H54 (cell line): Measurements from ENCODE around the gene ALCAM.
A peak's percentile ranks its signal among the peaks of the same experiment; 100 is the strongest.

Source experiments
- DNase-seq: peaks from one replicate; pipeline ENCODE4 v3.0.0; 2011; ENCODE audit warnings: low spot score, mixed read lengths; ENCODE audit not compliant: insufficient read length
- FAIRE-seq: peaks from 3 replicates; lab custom pipeline; 2011; peaks lifted over from hg19 to GRCh38; lab: Jason Lieb, UNC
- POLR2A ChIP-seq: IDR thresholded peaks from 2 replicates; pipeline ENCODE4 v1.6.1; 2011; ENCODE audit warnings: low read depth, mild to moderate bottlenecking, low read length

Gene ALCAM

GRCh38 chr3:105456017-105456416 is 89.3 kb downstream of the ALCAM start:
- DNase-seq (no peak), FAIRE-seq (no peak)
- TF ChIP-seq POLR2A = no peak

DNA sequence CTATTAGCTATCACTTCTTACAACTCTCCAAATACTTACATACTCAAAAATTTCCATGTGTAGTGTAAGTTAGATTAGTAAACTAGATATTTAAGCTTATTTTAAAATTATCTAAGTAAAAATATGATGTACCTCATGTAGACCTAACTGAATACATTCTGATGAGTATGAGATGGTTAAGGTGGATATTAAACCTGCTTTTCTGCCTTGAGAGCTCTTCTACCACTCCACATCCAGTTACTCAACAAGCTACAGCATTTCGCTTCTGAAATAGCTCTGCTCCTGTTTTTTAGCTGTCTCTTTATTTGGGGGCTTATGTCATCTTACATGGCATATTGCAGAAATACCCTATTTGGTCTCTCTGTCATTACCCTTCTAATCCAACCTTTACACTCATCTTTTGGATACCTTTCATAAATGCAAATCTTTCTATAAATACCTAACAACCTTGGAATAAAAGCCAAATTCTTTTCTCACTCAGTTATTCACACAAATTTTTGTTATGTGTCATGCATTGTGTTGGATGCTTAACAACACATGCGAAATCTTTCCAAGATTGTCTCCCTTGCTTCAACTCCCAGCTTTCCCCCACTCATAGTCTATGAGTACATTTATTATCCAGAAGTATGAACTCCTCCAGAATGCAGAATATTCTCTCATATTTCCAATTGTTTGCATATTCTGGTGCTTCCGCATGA is 92.0 kb downstream of the ALCAM start:
- no peak for DNase-seq

DNA sequence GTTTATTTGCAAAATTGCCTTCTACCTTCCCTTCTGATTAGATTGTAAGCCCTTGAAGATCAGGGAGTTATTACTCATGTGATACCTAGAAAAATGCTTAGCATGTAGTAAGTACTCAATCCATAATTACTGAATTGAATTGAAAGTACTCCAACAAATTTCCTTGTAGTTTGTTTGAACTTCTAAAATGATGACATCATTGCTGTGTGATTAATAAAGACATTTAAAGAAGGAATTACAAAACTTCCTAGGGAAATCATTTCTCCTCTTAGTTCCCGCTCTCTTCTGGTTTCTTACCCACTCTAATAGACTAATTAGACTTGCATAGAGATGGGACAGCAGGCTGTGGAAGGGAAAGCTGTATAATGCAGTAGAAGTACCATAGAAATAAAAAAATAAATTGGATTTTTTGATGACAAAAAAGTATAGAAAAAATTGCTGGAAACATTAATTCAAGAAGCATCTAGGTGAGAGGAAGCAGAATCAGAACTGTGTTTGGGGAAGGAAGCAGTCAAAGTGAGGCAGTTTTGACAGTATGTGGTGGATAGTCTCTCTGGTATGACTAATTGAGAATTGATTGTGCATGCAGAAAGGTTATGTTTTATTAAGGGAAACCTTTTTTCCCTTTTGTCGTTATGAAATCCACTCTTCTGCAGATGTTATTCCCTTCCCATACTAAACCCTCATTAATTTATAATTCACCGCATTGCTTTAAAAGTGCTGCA is 93.0 kb downstream of the ALCAM start:
- FAIRE-seq = peak; percentile 65
- DNase-seq = no peak
- no peak for TF ChIP-seq POLR2A

More for the DNA sequence above, 92.0 kb downstream of the ALCAM start:
- no peak for TF ChIP-seq POLR2A
- FAIRE-seq = peak; percentile 50

DNA sequence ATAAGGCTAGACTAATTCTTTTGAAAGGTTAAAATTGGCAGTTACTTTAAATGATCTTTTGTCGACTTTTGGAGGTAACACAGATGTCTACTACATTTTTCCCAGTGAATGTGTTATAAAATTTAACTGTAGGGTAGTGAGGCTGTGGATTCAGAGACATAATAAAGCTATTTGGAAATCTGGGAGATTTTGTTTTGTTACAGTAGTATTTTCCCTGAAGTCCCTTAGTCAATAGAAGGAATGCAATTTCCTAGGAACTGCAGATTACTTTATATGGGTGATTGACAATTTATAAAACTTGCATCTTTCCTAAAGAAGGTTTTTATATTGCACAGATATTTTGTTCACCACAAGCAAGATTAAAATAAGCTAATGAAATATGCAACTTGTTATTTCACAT is 96.9 kb downstream of the ALCAM start:
- no peak for DNase-seq
- TF ChIP-seq POLR2A = no peak
- no peak for FAIRE-seq

DNA sequence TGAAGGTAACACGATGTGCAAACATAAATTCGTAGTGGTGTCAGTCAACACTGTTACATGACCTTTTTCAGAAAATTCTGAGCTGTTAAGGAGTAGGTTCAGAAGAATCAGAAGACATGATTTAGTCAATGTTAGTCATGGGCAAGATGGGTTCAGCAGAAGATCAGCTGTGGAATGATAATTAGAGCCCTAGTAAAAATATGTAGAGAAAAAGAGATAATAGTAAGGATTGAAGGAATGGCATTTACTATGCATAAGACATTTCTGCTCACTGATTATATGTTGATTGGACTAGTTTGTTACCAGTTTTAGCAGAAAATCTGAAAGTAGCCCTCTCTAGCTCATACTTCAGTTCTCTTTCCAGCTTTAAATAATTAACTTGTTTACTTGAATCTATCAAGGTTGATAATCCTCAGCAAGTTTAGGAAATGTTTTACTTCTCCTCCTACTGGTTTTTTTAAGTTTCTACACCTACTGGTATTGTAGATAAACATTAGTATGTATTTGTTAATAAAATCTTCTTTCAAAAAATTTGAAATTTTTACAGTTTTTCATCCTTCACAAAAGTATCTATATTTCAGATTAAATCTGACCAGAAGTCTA is 98.6 kb downstream of the ALCAM start:
- FAIRE-seq (peak; percentile 75), DNase-seq (no peak)
- no peak for TF ChIP-seq POLR2A

- peak; percentile 27 for FAIRE-seq
- DNase-seq = no peak
- TF ChIP-seq POLR2A = no peak
Measured at GRCh38 chr3:105466072-105466471, 99.4 kb downstream of the ALCAM start.

GRCh38 chr3:105466495-105467404 is 100.0 kb downstream of the ALCAM start:
- FAIRE-seq (no peak), DNase-seq (no peak)
- no peak for TF ChIP-seq POLR2A

GRCh38 chr3:105470851-105471250 is 104.1 kb downstream of the ALCAM start:
- TF ChIP-seq POLR2A = no peak
- no peak for DNase-seq
- FAIRE-seq = peak; percentile 45

DNA sequence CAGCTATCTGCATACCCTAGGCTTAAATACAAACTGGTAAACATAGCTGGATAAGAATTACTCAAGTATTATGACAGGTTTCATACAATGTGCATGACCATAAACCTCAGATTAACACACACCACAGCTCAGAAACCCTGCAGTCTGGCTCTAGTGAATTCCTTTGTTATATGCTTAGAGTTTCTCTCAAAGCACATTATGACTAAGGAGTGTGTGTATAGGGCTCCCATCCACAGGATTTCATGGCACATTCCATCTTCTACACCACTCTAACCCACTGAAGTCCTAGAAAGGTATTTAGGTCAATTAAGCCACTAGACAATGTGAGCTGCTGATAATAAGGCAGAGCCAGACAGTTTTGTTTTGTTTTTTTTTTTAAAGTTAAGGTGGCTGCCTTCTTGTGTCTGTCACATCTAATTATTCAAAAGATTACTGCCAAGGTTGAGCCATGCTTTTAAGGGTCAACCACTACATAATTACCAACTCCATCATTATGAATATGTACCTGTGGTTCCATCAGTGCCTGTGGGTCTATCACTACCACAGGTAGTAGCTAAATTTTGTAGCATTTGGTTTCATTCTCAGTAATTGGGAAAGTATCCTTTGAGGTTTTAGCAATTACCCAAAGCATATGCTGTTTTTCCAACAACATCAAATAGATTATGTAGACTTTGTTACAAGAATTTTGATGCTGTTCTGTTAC is 107.0 kb downstream of the ALCAM start:
- DNase-seq = no peak
- FAIRE-seq = peak; percentile 93
- no peak for TF ChIP-seq POLR2A

GRCh38 chr3:105480768-105481167 is 114.1 kb downstream of the ALCAM start:
- FAIRE-seq (no peak), DNase-seq (no peak)
- TF ChIP-seq POLR2A = no peak

DNA sequence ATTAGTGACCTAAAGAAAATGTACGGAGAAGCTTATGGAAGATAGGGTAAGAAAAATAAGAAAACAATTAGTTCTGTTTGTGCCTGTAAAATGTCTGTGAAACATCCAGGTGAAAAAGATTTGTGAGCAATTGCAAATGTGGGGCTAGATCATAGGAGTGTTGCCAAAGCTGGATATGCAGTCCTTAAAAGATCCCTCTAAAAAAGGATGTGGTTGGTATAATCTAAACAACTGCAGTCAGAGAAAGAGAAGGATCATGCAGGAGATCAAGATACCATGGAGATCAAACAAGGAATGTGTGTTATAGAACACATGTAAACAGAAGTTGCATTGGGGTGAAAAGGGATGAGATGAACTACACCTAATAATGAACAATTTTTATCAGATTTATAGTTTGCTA is 116.8 kb downstream of the ALCAM start:
- TF ChIP-seq POLR2A = no peak
- FAIRE-seq = no peak

DNA sequence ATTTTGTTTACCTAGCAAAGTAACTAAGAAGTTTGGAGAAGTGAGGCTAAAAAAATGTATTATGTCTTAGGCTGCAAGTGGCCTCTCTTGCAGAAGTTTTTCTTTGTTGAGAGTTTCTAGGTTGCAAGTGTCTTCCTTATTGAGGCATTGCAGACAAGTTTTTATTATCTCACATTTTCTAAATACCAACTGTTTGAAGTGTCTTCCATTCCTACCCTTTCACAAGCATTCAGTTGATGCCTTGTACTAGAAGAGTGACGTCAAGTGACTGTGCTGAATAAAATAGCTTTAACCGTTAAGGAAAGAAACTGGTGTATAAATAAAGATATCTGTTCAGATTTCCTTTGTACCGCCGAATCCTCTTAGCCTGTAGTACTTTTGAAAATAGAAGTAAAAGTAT is 123.3 kb downstream of the ALCAM start:
- FAIRE-seq (no peak), DNase-seq (no peak)
- TF ChIP-seq POLR2A = no peak

More for the DNA sequence above, 116.8 kb downstream of the ALCAM start:
- DNase-seq = no peak

DNA sequence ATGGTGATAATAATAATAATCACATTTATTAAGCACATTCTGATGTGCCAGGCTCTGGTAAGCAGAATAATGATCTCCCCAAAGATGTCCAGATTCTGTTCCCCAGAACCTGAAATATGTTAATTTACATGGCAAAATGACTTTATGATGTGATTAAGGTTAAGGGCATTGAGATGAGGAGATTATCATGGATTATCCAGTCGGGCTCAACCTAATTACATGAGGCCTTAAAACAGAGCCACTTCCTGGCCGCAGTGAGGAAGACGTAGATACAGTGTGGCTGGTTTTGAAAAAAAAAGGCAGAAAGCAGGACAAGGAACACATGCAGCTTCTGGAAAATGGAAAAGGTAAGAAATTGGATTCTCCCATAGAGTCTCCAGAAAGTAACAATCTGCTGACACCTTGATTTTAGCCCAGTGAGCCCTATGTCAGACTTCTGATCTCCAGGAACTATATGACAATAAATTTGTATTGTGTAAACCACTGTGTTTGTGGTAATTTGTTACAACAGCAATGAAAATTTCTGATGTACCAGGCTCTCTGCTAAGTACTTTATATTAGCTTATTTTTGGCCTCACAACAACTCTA is 126.7 kb downstream of the ALCAM start:
- DNase-seq (no peak), FAIRE-seq (no peak)
- TF ChIP-seq POLR2A = no peak
